ENCODE measurements around the gene TMEM132C.

Gene TMEM132C

DNA sequence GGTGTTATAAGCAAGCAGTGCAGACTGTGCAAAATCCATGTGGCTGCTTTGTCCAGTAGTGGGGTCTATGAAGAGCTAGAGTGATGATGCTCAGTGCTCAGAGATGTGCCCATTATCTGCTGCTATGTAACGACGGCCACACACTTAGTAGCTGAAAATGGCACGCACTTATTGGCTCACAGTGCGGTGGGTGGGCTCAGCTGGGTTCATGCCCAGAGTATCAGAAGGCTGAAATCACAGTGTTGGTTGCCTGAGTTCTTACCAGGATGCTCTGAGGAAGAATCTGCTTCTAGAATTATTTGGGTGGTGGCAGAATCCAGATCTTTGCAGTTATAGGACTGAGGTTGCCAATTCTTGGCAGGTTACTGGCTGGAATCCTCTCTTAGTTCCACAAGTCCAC, 432.1 kb downstream of the TMEM132C start:
- DNase-seq (ENCODE audit: low read depth in 2 of 3, low spot score in 2 of 3): no peak

- DNase-seq (ENCODE audit: low read depth in 2 of 3, low spot score in 2 of 3): no peak
These were observed 435.4 kb downstream of the TMEM132C start for GRCh38 chr12:128702371-128702770.

- no peak for DNase-seq (ENCODE audit: low read depth in 2 of 3, low spot score in 2 of 3)
These were observed 438.2 kb downstream of the TMEM132C start for GRCh38 chr12:128705140-128705539.

DNA sequence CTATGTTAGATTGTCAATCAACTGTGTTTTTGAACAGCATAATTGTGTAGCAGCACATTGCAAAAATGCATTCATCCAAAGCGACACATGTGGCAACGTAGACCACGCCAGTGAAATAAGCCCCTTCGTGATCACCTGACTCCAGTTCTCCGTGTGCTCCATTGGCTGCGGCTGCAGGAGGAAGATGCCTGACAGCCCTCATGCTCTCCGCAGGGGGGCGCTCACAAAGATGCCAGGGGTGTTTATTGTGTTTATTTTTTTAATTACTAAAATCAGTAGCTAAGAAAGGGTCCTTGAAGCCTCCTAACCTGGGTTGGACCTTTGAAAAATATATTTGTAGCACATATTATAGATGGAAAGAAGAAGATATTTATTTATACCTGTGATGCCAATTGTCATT, 440.5 kb downstream of the TMEM132C start:
- no peak for DNase-seq (ENCODE audit: low read depth in 2 of 3, low spot score in 2 of 3)

DNA sequence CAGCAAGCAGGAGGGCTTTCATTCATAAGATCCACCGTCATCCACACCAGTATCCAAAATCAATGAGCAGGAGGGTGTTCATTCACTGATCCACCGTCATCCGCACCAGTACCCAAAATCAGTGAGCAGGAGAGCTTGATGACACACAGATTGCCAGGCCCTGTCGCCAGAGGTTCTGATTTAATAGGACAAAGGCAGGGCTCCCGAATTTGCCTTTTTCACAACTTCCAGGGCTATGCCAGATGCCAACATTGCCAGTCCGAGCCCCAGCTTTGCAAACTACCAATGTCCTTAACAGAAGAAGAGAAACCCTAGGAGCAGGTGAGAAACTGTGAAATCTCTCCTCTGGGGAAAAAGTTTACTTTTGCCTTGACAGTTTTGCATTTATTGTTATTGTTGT, 441.8 kb downstream of the TMEM132C start:
- DNase-seq (ENCODE audit: low read depth in 2 of 3, low spot score in 2 of 3): no peak

- no peak for DNase-seq (ENCODE audit: low read depth in 2 of 3, low spot score in 2 of 3)
These were observed 442.7 kb downstream of the TMEM132C start for GRCh38 chr12:128709660-128710059.

GRCh38 chr12:128711486-128711885, 444.5 kb downstream of the TMEM132C start:
- no peak for DNase-seq (ENCODE audit: low read depth in 2 of 3, low spot score in 2 of 3)

DNA sequence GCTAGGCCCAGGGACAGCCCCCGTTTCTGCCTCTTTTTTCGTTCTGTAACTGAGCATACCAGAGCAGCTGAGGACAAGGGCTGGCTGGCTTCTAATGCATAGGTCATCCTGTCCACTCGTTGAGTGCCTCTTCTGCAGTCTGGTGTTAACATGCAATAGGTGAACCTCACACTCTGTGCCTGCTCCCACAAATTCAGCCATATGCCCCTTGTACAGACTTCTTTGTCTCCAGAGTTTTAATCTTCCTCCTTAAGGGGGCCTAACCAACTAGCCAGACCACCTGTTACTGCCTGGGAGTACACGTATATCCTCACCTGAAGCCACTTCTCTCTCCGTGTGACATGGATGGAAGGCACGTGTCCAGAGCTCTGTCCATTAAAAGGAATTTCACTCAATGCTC, 445.7 kb downstream of the TMEM132C start:
- DNase-seq (ENCODE audit: low read depth in 2 of 3, low spot score in 2 of 3): no peak

DNA sequence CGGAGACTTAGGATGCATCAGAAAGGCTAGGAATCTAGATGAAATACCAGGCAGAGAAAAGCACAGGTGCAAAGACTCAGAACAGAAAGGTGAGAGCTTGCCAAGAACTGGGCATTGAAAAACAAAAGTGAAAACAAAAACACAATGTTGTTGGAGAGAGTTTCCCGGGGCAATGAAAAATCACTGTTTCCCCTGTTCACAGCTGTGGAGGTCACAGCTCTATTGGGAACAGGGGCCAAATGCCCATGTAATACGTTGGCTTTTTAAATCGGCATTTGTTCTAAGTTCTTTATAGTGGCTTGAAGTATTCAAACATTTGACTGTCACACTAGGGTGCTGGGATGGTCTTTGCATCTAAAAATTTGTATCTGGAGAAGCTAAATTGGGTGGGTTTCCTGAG, 448.5 kb downstream of the TMEM132C start:
- DNase-seq (ENCODE audit: low read depth in 2 of 3, low spot score in 2 of 3): no peak

GRCh38 chr12:128724468-128725046, 457.6 kb downstream of the TMEM132C start:
- no peak for DNase-seq (ENCODE audit: low read depth in 2 of 3, low spot score in 2 of 3)

DNA sequence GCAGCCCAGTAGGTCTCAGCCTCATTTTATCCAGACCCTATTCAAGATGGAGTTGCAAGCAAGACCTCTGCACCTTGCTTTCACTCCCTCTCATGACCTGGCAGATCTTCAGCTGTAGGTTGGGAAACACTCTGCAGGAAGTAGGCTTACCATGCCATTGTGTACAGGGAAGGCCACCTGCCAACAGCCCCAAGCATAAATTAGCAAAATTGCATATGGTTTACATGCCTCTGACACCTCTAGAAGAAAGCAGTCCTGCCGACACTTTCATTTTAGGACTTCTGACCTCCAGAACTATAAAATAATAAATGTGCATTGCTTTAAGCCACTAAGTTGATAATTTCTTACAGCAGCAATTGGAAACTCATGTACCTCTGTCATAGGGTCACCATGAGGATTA, 459.9 kb downstream of the TMEM132C start:
- DNase-seq (ENCODE audit: low read depth in 2 of 3, low spot score in 2 of 3): no peak

- DNase-seq (ENCODE audit: low read depth in 2 of 3, low spot score in 2 of 3): no peak
These were observed 460.5 kb downstream of the TMEM132C start for GRCh38 chr12:128727461-128727860.

- no peak for DNase-seq (ENCODE audit: low read depth in 2 of 3, low spot score in 2 of 3)
These were observed 461.0 kb downstream of the TMEM132C start for GRCh38 chr12:128727999-128728398.

DNA sequence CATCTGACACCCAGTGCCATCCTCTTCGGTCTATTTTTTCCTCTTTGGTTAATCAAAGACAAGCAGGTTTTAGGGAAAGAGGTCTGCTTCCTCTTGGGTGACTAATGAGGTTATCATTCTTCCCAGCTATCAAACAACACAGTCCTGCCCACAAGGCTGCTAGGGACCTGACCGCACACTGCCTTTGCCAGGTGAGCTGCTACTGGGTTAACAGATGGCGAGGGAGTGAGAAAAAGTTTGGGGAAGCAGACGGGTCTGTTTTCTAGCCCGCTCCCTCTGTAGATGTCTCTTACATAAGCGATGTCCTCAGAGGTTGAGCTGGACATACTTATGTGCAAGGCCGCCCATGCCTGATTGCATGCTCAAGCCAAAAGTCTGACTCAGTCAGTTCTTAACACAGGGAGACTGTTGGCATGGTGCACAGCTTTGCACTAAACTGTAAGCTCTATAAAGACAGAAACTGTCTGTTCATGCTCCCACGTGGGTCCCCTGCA, 462.7 kb downstream of the TMEM132C start:
- DNase-seq (ENCODE audit: low read depth in 2 of 3, low spot score in 2 of 3): no peak

DNA sequence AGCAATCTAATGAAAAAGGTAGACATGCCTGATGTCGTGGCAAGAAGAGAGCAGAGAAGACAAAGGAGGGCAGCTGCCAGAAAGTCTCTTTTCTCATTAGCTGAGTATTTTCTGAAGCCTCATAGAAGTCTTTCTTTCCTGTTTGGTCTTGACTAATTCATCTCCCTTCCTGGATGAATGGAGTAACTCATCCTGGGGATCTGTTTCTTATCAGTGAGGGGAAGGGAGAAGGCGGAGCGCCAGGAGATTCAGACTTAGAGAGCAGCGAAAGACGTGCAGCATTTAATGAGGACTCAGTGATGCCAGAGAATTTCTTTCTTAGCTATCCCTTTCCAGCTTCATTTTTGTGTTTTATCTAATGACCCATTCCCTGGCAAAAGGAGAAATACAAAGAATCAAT, 467.4 kb downstream of the TMEM132C start:
- DNase-seq (ENCODE audit: low read depth in 2 of 3, low spot score in 2 of 3): no peak

DNA sequence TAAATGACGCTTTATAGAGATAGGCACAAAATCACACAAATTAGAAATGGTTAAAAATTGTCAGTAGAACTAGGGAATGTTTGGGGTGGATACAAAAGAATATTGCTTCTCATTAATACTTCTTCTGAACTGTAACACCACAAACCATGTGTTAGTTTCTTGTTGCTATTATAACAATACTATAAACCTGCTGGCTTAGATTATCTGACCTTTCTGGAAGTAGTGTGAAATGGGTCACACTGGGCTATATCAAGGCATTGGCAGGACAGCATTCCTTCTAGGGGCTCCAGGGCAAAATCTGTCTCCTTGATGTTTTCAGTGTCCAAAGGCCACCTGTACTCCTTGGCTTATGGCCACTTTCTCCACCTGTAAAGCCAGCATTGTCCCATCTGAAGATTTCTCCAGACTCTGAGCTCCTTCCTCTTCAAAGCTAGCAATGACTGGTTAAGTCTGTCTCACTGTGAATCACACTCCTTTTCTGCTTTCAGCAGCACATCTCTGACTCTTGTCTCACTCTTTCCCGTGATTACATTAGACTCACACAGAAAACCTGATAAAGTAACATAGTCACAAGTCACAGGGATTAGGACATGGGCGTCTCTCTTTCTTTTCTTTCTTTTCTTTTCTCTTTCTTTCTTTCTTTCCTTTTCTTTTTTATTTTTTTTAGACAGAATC, 470.5 kb downstream of the TMEM132C start:
- DNase-seq (ENCODE audit: low read depth in 2 of 3, low spot score in 2 of 3): no peak

DNA sequence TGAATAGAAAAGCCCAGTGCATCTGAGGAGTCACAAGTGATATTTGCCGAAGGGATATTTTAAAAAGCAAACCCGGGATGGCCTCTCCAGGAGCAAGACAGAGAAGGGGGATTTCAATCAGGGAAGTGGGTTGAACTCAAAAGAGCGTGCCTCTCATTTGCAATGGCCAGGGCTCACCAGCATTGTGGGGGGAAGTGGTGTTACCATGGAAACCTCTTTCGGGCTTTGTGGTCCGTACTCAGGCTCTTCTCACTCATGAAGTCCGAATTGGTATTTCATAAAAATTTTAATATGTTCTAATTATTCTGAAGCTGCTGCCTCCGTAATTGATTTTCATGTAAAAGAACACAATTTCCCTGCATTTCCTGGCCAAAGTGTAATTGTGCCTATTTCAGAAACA, 476.9 kb downstream of the TMEM132C start:
- DNase-seq (ENCODE audit: low read depth in 2 of 3, low spot score in 2 of 3): no peak

DNA sequence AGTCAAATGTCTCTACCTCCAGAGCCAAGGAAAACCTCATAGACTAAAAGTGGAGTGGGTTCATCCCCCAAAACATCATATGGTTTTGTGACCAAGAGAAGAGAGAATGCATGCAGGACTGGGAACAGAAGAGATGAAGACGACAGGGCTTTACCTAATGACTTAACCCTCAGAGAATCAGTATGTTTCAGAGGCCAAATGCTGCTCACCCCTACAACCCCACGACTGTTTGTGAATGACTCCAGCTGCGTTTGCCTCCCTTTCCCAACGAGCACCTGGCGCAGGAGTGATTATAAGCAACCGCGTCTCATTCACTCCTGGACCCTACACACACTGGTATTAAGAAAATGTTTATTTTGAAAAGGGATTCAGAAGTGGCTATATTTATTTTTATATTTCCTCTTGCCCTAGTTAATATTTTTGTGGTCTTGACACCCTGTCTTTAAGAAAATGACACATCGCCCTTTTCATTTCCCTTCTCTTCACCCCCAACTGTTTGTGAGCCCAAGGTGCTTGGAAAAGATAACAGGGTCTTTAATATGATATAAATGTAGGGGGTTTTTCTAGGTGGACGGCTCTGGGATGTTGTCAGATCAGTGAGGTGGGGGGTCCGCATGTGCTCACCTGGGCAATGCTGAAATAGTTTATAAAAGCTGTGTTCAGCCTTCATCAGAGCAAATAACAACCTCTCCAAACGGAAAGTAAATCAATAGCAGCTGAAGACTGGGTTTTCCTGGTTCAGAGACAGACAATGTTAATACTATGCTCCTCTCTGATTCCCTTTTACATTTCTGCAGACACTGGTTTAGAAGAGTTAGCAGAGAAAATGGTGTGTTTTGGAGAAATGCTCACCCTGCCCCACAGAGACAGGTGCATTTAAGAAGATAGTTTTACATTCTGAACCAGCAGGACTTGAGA, 479.1 kb downstream of the TMEM132C start:
- no peak for DNase-seq (ENCODE audit: low read depth in 2 of 3, low spot score in 2 of 3)

DNA sequence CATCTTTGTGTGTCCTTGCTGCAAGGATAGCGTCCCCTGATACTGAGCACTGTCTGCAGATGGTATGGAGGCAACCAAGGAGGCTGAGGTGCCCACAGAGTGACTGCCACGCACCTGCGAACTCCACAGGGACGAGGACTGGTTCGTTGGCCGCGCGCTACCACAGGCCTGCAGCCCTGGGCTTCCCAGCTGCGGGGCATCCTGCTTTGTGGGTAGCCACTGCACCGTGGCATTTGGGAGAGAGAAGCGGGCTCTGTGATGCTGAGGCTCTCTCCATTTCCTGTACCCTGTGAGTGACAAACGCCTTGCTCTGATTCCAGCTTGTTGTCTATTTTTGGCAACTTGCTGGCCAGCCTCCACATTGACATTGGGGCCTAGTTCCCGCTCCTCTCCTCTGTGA, 480.5 kb downstream of the TMEM132C start:
- DNase-seq (ENCODE audit: low read depth in 2 of 3, low spot score in 2 of 3): no peak

DNA sequence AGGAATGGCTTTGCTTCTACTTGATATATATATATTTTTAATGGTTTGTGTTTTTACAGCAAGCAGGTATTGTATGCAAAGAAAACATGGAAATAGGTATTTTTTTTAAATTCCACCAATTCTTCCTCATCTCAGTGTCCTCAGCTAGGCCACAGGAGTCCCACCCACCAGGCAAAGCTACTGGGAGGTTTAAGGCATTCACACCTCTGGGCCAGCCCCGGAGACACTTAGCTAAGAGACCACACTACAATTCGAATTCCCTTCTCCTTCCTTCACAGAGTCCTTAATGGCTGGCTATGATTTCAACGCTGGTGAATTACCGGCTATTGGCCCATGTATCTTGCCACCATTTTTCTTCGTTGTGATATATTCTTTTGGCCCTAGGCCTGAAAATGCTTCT, 485.4 kb downstream of the TMEM132C start:
- no peak for DNase-seq (ENCODE audit: low read depth in 2 of 3, low spot score in 2 of 3)

GRCh38 chr12:128753438-128753837, 486.5 kb downstream of the TMEM132C start:
- no peak for DNase-seq (ENCODE audit: low read depth in 2 of 3, low spot score in 2 of 3)

DNA sequence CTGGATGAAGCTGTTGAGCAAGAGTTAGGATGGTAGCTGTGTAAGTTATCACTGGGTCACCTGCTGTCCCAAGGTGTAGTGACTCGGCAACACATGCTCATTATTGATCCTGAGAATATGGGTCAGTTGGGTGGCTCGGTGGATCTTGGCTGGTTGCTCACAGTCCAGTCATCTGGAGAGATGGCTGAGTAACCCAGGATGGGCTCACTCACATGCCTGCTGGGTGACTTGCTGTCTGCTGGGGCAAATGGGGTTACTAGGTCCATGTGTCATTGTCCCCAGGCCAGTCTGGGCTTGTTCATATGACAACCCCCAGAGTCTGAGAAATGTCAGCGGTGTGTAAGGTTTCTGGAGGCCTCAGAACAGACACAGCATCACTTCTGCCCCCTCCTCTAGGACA, 487.3 kb downstream of the TMEM132C start:
- DNase-seq (ENCODE audit: low read depth in 2 of 3, low spot score in 2 of 3): no peak

Data from activated CD8-positive, alpha-beta memory T cell treated with anti-CD3 and anti-CD28 coated beads for 48 hours (primary cell).